OCI-LY3 (cell line): ENCODE measurements around the gene TUNAR.

ENCODE experiments used
- H2AFZ ChIP-seq: fragments of 200-600, 300-600 bp; shearing (Covaris generic); 2 replicates; pipeline ENCODE4 v1.6.0; 2014; ENCODE audit warnings: antibody characterized with exemption, low read depth, low read length
- H3K27ac ChIP-seq: fragments of 200-600, 300-600 bp; sonication (generic); 2 replicates; pipeline ENCODE4 v1.5.1; 2014; ENCODE audit warnings: mild to moderate bottlenecking, low read length, moderate library complexity, mixed read lengths
- H3K27me3 ChIP-seq: fragments of 200-600, 300-600 bp; sonication (generic); 2 replicates; pipeline ENCODE4 v1.6.1; 2014; ENCODE audit warnings: low read depth, low read length, mixed read lengths
- H3K36me3 ChIP-seq: fragments of 200-600, 300-600 bp; sonication (generic); replicated peaks from 2 replicates; pipeline ENCODE3; 2014; ENCODE audit warnings: low read depth, low read length, mixed read lengths
- H3K4me1 ChIP-seq: fragments of 300-600, 200-600 bp; sonication (generic); 2 replicates; pipeline ENCODE4 v1.6.1; 2014; ENCODE audit warnings: low read length, mixed read lengths
- H3K4me2 ChIP-seq: fragments of 200-600, 300-600 bp; sonication (generic); 2 replicates; pipeline ENCODE4 v1.6.1; 2014; ENCODE audit warnings: low read length, mixed read lengths
- H3K4me3 ChIP-seq: fragments of 300-600, 200-600 bp; sonication (generic); 2 replicates; pipeline ENCODE4 v1.5.1; 2014; ENCODE audit warnings: antibody characterized with exemption, mild to moderate bottlenecking, low read length, moderate library complexity
- H3K79me2 ChIP-seq: fragments of 300-600, 200-600 bp; shearing (Covaris generic); 2 replicates; pipeline ENCODE4 v1.6.1; 2014; ENCODE audit warnings: mild to moderate bottlenecking, low read length, mixed read lengths
- H3K9ac ChIP-seq: fragments of 300-600, 200-600 bp; shearing (Covaris generic); 2 replicates; pipeline ENCODE4 v1.6.0; 2014; ENCODE audit warnings: mild to moderate bottlenecking, low read length, moderate library complexity
- H3K9me3 ChIP-seq: fragments of 200-600, 300-600 bp; shearing (Covaris generic); 2 replicates; pipeline ENCODE4 v1.6.1; 2014; ENCODE audit warnings: low read length, mixed read lengths; ENCODE audit not compliant: insufficient read depth
- H4K20me1 ChIP-seq: fragments of 200-600, 300-600 bp; sonication (generic); 2 replicates; pipeline ENCODE4 v1.6.1; 2016; ENCODE audit warnings: low read length, mixed read lengths; ENCODE audit not compliant: insufficient read depth
- CTCF ChIP-seq: fragments of 200-600, 300-600 bp; sonication (generic); IDR thresholded peaks from 2 replicates; pipeline ENCODE4 v1.5.1; 2014; ENCODE audit warnings: antibody characterized with exemption, low read length, low read depth
- EZH2phosphoT487 ChIP-seq: fragments of 200-600 bp; shearing (Covaris generic); IDR thresholded peaks from 2 replicates; pipeline ENCODE4 v1.6.1; 2018; ENCODE audit warnings: antibody characterized with exemption, mixed run types, low read depth

TUNAR gene

GRCh38 chr14:95928751-95929150 lies 52.1 kb downstream of the TUNAR start:
- Histone ChIP-seq H2AFZ (no peak overlapping the region), H3K36me3 (no peaks in the 10 kb centered on the region), H3K27me3 (peaks cover 26% of the 10 kb centered on the region), H3K4me3 (no peak overlapping the region), H4K20me1 (no peaks in the 10 kb centered on the region), H3K79me2 (no peaks in the 10 kb centered on the region), H3K4me2 (no peak overlapping the region), H3K27ac (no peak overlapping the region), H3K4me1 (no peaks in the 10 kb centered on the region), H3K9ac (no peak overlapping the region), H3K9me3 (no peaks in the 10 kb centered on the region)
- no peak for TF ChIP-seq EZH2phosphoT487
- TF ChIP-seq CTCF, result no peak

GRCh38 chr14:95931384-95931783 lies 54.8 kb downstream of the TUNAR start:
- no peaks in the 10 kb centered on the region for H3K9me3 ChIP-seq
- no peaks in the 10 kb centered on the region for H3K36me3 ChIP-seq
- TF ChIP-seq CTCF (no peak), EZH2phosphoT487 (no peak)
- H2AFZ ChIP-seq, result no peak overlapping the region
- no peaks in the 10 kb centered on the region for H3K79me2 ChIP-seq
- H3K9ac ChIP-seq, result no peak overlapping the region
- H3K4me3 ChIP-seq, result no peak overlapping the region
- H4K20me1 ChIP-seq, result no peaks in the 10 kb centered on the region
- H3K27ac ChIP-seq, result no peak overlapping the region
- H3K4me1 ChIP-seq, result no peaks in the 10 kb centered on the region
- H3K4me2 ChIP-seq, result no peak overlapping the region
- H3K27me3 ChIP-seq, result peaks cover 7% of the 10 kb centered on the region

GRCh38 chr14:95935228-95935822 lies 58.7 kb downstream of the TUNAR start:
- Histone ChIP-seq H3K27me3 (no peaks in the 10 kb centered on the region), H3K9me3 (no peaks in the 10 kb centered on the region), H3K4me3 (no peak overlapping the region), H2AFZ (no peak overlapping the region), H3K79me2 (no peaks in the 10 kb centered on the region), H4K20me1 (no peaks in the 10 kb centered on the region), H3K36me3 (no peaks in the 10 kb centered on the region), H3K9ac (no peak overlapping the region), H3K4me1 (no peaks in the 10 kb centered on the region), H3K4me2 (no peak overlapping the region), H3K27ac (no peak overlapping the region)
- no peak for TF ChIP-seq EZH2phosphoT487
- no peak for TF ChIP-seq CTCF

GRCh38 chr14:95936041-95936440 lies 59.4 kb downstream of the TUNAR start:
- H3K36me3 ChIP-seq, result no peaks in the 10 kb centered on the region
- no peak overlapping the region for H3K9ac ChIP-seq
- H3K27me3 ChIP-seq, result no peaks in the 10 kb centered on the region
- no peak overlapping the region for H3K27ac ChIP-seq
- no peaks in the 10 kb centered on the region for H3K4me1 ChIP-seq
- H2AFZ ChIP-seq, result no peak overlapping the region
- H4K20me1 ChIP-seq, result no peaks in the 10 kb centered on the region
- H3K79me2 ChIP-seq, result no peaks in the 10 kb centered on the region
- H3K4me3 ChIP-seq, result no peak overlapping the region
- H3K4me2 ChIP-seq, result no peak overlapping the region
- no peaks in the 10 kb centered on the region for H3K9me3 ChIP-seq
- TF ChIP-seq CTCF (no peak), EZH2phosphoT487 (no peak)
